ENCODE data around the gene TGFBR2.

Gene TGFBR2

GRCh38 chr3:30638685-30639412, 32.4 kb downstream of the TGFBR2 start:
- no peak for DNase-seq

GRCh38 chr3:30639937-30640336, 33.5 kb downstream of the TGFBR2 start:
- no peak for DNase-seq

- DNase-seq = no peak
Measured at GRCh38 chr3:30640851-30641250, 34.5 kb downstream of the TGFBR2 start.

GRCh38 chr3:30641416-30642251, 35.2 kb downstream of the TGFBR2 start:
- DNase-seq = no peak

- DNase-seq = no peak
Measured at GRCh38 chr3:30642849-30643361, 36.5 kb downstream of the TGFBR2 start.

- no peak for DNase-seq
Measured at GRCh38 chr3:30643763-30644462, 37.5 kb downstream of the TGFBR2 start.

- no peak for DNase-seq
Measured at GRCh38 chr3:30644615-30645014, 38.2 kb downstream of the TGFBR2 start.

GRCh38 chr3:30645077-30645476, 38.7 kb downstream of the TGFBR2 start:
- DNase-seq = no peak

GRCh38 chr3:30646181-30646876, 39.9 kb downstream of the TGFBR2 start:
- DNase-seq = no peak

GRCh38 chr3:30646961-30647752, 40.8 kb downstream of the TGFBR2 start:
- DNase-seq = no peak

- DNase-seq = no peak
Measured at GRCh38 chr3:30648670-30649357, 42.4 kb downstream of the TGFBR2 start.

- DNase-seq = no peak
Measured at GRCh38 chr3:30649572-30650318, 43.3 kb downstream of the TGFBR2 start.

- no peak for DNase-seq
Measured at GRCh38 chr3:30650348-30650995, 44.1 kb downstream of the TGFBR2 start.

- DNase-seq = no peak
Measured at GRCh38 chr3:30654269-30654668, 47.9 kb downstream of the TGFBR2 start.

- DNase-seq = no peak
Measured at GRCh38 chr3:30655187-30655812, 48.9 kb downstream of the TGFBR2 start.

GRCh38 chr3:30656624-30657141, 50.3 kb downstream of the TGFBR2 start:
- no peak for DNase-seq

GRCh38 chr3:30657914-30658313, 51.5 kb downstream of the TGFBR2 start:
- no peak for DNase-seq

- DNase-seq = no peak
Measured at GRCh38 chr3:30658328-30659052, 52.1 kb downstream of the TGFBR2 start.
